Loucy (cell line): ENCODE results near the gene CATSPER1.

ENCODE experiments used
- EZH2phosphoT487 ChIP-seq: fragments of 200-600 bp; IDR thresholded peaks from 2 replicates; pipeline ENCODE4 v1.6.1; 2018; ENCODE audit warnings: antibody characterized with exemption, mild to moderate bottlenecking, moderate library complexity, borderline replicate concordance
- TF ChIP-seq, protein P1 (sequence below): fragments of 200-600 bp; sonication (generic); conservative IDR thresholded peaks from 2 replicates; pipeline ENCODE4 v1.5.1; 2014; ENCODE audit warnings: mild to moderate bottlenecking, antibody characterized with exemption, low read length

DNA sequence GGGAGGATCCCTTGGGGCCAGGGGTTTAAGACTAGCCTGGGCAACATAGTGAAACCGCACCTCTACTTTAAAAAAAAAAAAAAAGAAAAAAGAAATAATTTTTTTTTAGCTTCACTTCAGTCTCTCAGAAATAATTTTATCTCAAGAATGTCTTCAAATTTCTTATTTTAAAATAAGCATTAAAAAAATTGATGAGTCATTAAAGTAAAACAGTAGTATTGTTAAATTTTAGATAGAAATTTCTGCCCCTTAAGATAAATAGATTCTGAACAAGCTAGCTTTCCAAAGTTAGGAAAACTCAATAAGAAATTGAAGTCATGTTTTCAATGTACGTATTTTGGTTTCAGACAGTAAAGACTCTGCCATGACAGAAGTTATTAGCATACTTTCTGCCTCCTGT is 36.1 kb upstream of the CATSPER1 start:
- TF ChIP-seq, protein P1, sequence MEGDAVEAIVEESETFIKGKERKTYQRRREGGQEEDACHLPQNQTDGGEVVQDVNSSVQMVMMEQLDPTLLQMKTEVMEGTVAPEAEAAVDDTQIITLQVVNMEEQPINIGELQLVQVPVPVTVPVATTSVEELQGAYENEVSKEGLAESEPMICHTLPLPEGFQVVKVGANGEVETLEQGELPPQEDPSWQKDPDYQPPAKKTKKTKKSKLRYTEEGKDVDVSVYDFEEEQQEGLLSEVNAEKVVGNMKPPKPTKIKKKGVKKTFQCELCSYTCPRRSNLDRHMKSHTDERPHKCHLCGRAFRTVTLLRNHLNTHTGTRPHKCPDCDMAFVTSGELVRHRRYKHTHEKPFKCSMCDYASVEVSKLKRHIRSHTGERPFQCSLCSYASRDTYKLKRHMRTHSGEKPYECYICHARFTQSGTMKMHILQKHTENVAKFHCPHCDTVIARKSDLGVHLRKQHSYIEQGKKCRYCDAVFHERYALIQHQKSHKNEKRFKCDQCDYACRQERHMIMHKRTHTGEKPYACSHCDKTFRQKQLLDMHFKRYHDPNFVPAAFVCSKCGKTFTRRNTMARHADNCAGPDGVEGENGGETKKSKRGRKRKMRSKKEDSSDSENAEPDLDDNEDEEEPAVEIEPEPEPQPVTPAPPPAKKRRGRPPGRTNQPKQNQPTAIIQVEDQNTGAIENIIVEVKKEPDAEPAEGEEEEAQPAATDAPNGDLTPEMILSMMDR: no peak
- no peak for TF ChIP-seq EZH2phosphoT487
